GM12891 (cell line): ENCODE data around the gene MAX.
"Not testable (repeated sequence)": the region's sequence is repeated elsewhere in the genome, so short reads cannot be mapped to it uniquely, and the experiment has no call there.

ENCODE experiments used
- PAX5 ChIP-seq: IDR thresholded peaks from 2 replicates; pipeline ENCODE4 v1.6.1; 2011; ENCODE audit warnings: low read length, moderate library complexity, mild to moderate bottlenecking; ENCODE audit not compliant: insufficient read depth, severe bottlenecking
- POLR2A ChIP-seq: IDR thresholded peaks from 2 replicates; pipeline ENCODE4 v1.6.1; 2011; ENCODE audit warnings: low read depth, low read length, control low read depth
- POLR2AphosphoS5 ChIP-seq: IDR thresholded peaks from 2 replicates; pipeline ENCODE4 v1.6.1; 2011; ENCODE audit warnings: low read depth, low read length, control low read depth

DNA sequence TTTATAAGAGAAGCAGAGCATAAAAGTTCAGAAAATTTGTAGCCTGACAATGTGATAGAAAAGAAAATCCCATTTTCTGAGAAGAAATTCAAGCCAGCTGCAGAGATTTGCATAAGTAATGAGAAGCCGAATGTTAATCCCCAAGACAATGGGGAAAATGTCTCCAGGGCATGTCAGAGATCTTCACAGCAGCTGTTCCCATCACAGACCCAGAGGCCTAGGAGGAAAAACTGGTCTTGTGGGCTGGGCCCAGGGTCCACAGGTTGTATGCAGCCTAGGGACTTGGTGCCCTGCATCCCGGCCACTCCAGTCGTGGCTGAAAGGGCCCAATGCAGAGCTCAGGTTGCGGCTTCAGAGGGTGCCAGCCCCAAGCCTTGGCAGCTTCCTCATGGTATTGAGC, 15.6 kb downstream of the MAX start:
- not testable (repeated sequence) for TF ChIP-seq POLR2A, POLR2AphosphoS5, PAX5
